ENCODE measurements around the gene ATP1A2. TPM values are rescaled to one million over a fixed set of nuclear protein-coding genes. Genes with fewer than 3 reads are reported as not detected.

Gene ATP1A2
- total RNA-seq, 1 donor from 2014 or later, result not detected

GRCh38 chr1:160092366-160093068, 23.0 kb upstream of the ATP1A2 start:
- no peak overlapping the region for H3K4me3 ChIP-seq (ENCODE audit: low read depth, low read length)
- TF ChIP-seq CTCF (conservative IDR thresholded peaks at IDR 0.05; ENCODE audit: low read depth, low read length), result no peak
- no peak for DNase-seq (ENCODE audit: low read depth)

- no peak for TF ChIP-seq CTCF (conservative IDR thresholded peaks at IDR 0.05; ENCODE audit: low read depth, low read length)
- no peak for DNase-seq (ENCODE audit: low read depth)
- H3K4me3 ChIP-seq (ENCODE audit: low read depth, low read length), result no peak overlapping the region
Observed at GRCh38 chr1:160093069-160093395, 22.5 kb upstream of the ATP1A2 start.

GRCh38 chr1:160093624-160094290, 21.8 kb upstream of the ATP1A2 start:
- no peak overlapping the region for H3K4me3 ChIP-seq (ENCODE audit: low read depth, low read length)
- no peak for TF ChIP-seq CTCF (conservative IDR thresholded peaks at IDR 0.05; ENCODE audit: low read depth, low read length)
- DNase-seq (ENCODE audit: low read depth), result no peak

- H3K4me3 ChIP-seq (ENCODE audit: low read depth, low read length), result no peak overlapping the region
- DNase-seq (ENCODE audit: low read depth), result no peak
- no peak for TF ChIP-seq CTCF (conservative IDR thresholded peaks at IDR 0.05; ENCODE audit: low read depth, low read length)
Observed at GRCh38 chr1:160094291-160094625, 21.3 kb upstream of the ATP1A2 start.

GRCh38 chr1:160094806-160095205, 20.8 kb upstream of the ATP1A2 start:
- TF ChIP-seq CTCF (conservative IDR thresholded peaks at IDR 0.05; ENCODE audit: low read depth, low read length), result no peak
- H3K4me3 ChIP-seq (ENCODE audit: low read depth, low read length), result no peak overlapping the region
- no peak for DNase-seq (ENCODE audit: low read depth)

GRCh38 chr1:160095382-160096105, 20.0 kb upstream of the ATP1A2 start:
- DNase-seq (ENCODE audit: low read depth), result no peak
- no peak overlapping the region for H3K4me3 ChIP-seq (ENCODE audit: low read depth, low read length)
- TF ChIP-seq CTCF (conservative IDR thresholded peaks at IDR 0.05; ENCODE audit: low read depth, low read length), result no peak

All from epithelial cell of proximal tubule (primary cell).